ENCODE data around the gene GXYLT2.
"Not testable (repeated sequence)": the region's sequence is repeated elsewhere in the genome, so short reads cannot be mapped to it uniquely, and the experiment has no call there.

Gene GXYLT2

GRCh38 chr3:72892870-72893269, 5.0 kb downstream of the GXYLT2 start:
- DNase-seq: no peak

GRCh38 chr3:72894976-72895552, 7.2 kb downstream of the GXYLT2 start:
- no peak for DNase-seq

GRCh38 chr3:72896996-72897757, 9.3 kb downstream of the GXYLT2 start:
- no peak for DNase-seq

GRCh38 chr3:72897758-72898007, 9.8 kb downstream of the GXYLT2 start:
- no peak for DNase-seq

GRCh38 chr3:72899349-72899765, 11.5 kb downstream of the GXYLT2 start:
- DNase-seq: no peak

- DNase-seq: no peak
Measured at GRCh38 chr3:72900048-72900447, 12.2 kb downstream of the GXYLT2 start.

- no peak for DNase-seq
Measured at GRCh38 chr3:72901840-72902239, 14.0 kb downstream of the GXYLT2 start.

GRCh38 chr3:72903004-72903403, 15.2 kb downstream of the GXYLT2 start:
- DNase-seq: no peak

- no peak for DNase-seq
Measured at GRCh38 chr3:72904163-72904562, 16.3 kb downstream of the GXYLT2 start.

- DNase-seq: no peak
Measured at GRCh38 chr3:72906154-72906553, 18.3 kb downstream of the GXYLT2 start.

GRCh38 chr3:72907131-72907711, 19.4 kb downstream of the GXYLT2 start:
- no peak for DNase-seq

- no peak for DNase-seq
Measured at GRCh38 chr3:72907731-72908620, 20.1 kb downstream of the GXYLT2 start.

- DNase-seq: no peak
Measured at GRCh38 chr3:72909591-72909990, 21.7 kb downstream of the GXYLT2 start.

GRCh38 chr3:72912532-72912931, 24.7 kb downstream of the GXYLT2 start:
- no peak for DNase-seq

- no peak for DNase-seq
Measured at GRCh38 chr3:72914383-72914782, 26.5 kb downstream of the GXYLT2 start.

- DNase-seq: no peak
Measured at GRCh38 chr3:72916250-72916649, 28.4 kb downstream of the GXYLT2 start.

- DNase-seq: no peak
Measured at GRCh38 chr3:72919520-72919919, 31.7 kb downstream of the GXYLT2 start.

- DNase-seq: no peak
Measured at GRCh38 chr3:72924055-72924454, 36.2 kb downstream of the GXYLT2 start.

GRCh38 chr3:72928781-72929735, 41.2 kb downstream of the GXYLT2 start:
- DNase-seq: not testable (repeated sequence)

GRCh38 chr3:72930754-72931153, 42.9 kb downstream of the GXYLT2 start:
- DNase-seq: no peak

- no peak for DNase-seq
Measured at GRCh38 chr3:72932416-72932815, 44.6 kb downstream of the GXYLT2 start.

- DNase-seq: peak; percentile 48
Measured at GRCh38 chr3:72938471-72939265, 50.8 kb downstream of the GXYLT2 start.

Measured in SIG-M5 (cell line).